K562 (cell line): Measurements from ENCODE around the gene LARP6. TPM values are rescaled to one million over a fixed set of nuclear protein-coding genes. Genes with fewer than 3 reads are reported as not detected.
"Not testable (repeated sequence)": the region's sequence is repeated elsewhere in the genome, so short reads cannot be mapped to it uniquely, and the experiment has no call there.

ENCODE experiments used
- ATAC-seq: fragments of 200-7000 bp; cut with Tn5 transposase; 3 replicates; pipeline ENCODE4 v1.9.1; 2020; ENCODE audit warnings: moderate library complexity
- BruUV-seq: library from RNA; stranded (reverse); fragments of 400-500 nt; replicated peaks from 2 replicates; lab custom pipeline; 2021; lab: Mats Ljungman, UMichigan
- CTCF ChIA-PET: fragments of 300-600 bp; formaldehyde crosslinking; extraction: SDS; loops from one replicate; lab custom pipeline; 2021; ENCODE audit warnings: low intra/inter-chr PET ratio; lab: Yijun Ruan, JAX
- POLR2A ChIA-PET: fragments of 300-600, 350-650 bp; sonication (Branson Sonifier 250); formaldehyde crosslinking; extraction: SDS; loops from one replicate; lab custom pipeline; 2021; ENCODE audit warnings: antibody characterized with exemption, inconsistent platforms; lab: Yijun Ruan, JAX
- DNase-seq, 4 experiments: peaks; one replicate each; pipeline versions ENCODE4 v3.0.0 to v3.0.0-alpha.2; 2011 to 2018; ENCODE audit warnings: low spot score in 3 of 4, mixed read lengths in 3 of 4; ENCODE audit errors: extremely low read depth in 1 of 4
- FAIRE-seq: peaks from 2 replicates; lab custom pipeline; 2011; peaks lifted over from hg19 to GRCh38; lab: Jason Lieb, UNC
- H2AFZ ChIP-seq: 2 replicates; pipeline ENCODE4 v1.6.0; 2011; ENCODE audit warnings: low read depth, low read length, control low read depth, inconsistent platforms
- H3K27ac ChIP-seq: fragments of 200-600 bp; 3 replicates; pipeline ENCODE4 v1.8.0; 2011; ENCODE audit warnings: low read depth, mild to moderate bottlenecking, control low read depth, inconsistent platforms, low read length, moderate library complexity, mixed read lengths; ENCODE audit errors: extremely low read depth
- H3K27me3 ChIP-seq, 2 experiments: fragments of 300-600 bp in 1 of 2; 2 replicates in 1 of 2; 3 replicates in 1 of 2; pipeline versions ENCODE4 v1.6.0 to v1.8.0; 2011; ENCODE audit warnings: inconsistent platforms in 2 of 2, low read length in 2 of 2, mild to moderate bottlenecking in 1 of 2, mixed read lengths in 1 of 2, moderate library complexity in 1 of 2; ENCODE audit not compliant: control insufficient read depth in 2 of 2, insufficient read depth in 2 of 2
- H3K36me3 ChIP-seq: fragments of 300-600 bp; 3 replicates; pipeline ENCODE4 v1.8.0; 2011; ENCODE audit warnings: mild to moderate bottlenecking, low read length, inconsistent platforms; ENCODE audit not compliant: control insufficient read depth, insufficient read depth
- H3K4me1 ChIP-seq, 2 experiments: fragments of 200-600 bp in 1 of 2; replicated peaks in 1 of 2; 2 replicates in 1 of 2; 3 replicates in 1 of 2; pipeline versions ENCODE4 v1.5.1 to v1.8.0; 2011; ENCODE audit warnings: inconsistent platforms in 2 of 2, low read length in 2 of 2, mild to moderate bottlenecking in 1 of 2, mixed read lengths in 1 of 2, moderate library complexity in 1 of 2; ENCODE audit not compliant: control insufficient read depth in 2 of 2, insufficient read depth in 2 of 2
- H3K4me2 ChIP-seq: 2 replicates; pipeline ENCODE4 v1.6.1; 2011; ENCODE audit warnings: low read length, control low read depth, inconsistent platforms, mixed read lengths; ENCODE audit not compliant: insufficient read depth
- H3K4me3 ChIP-seq: fragments of 200-600 bp; sonication (generic), shearing (Covaris generic); 2 replicates; pipeline ENCODE4 v1.5.1; 2016; ENCODE audit warnings: control low read depth, inconsistent platforms
- H3K79me2 ChIP-seq: fragments of 200-600 bp; 3 replicates; pipeline ENCODE4 v1.8.0; 2011; ENCODE audit warnings: low read length, inconsistent platforms; ENCODE audit not compliant: control insufficient read depth, insufficient read depth
- H3K9ac ChIP-seq, 2 experiments: 2 replicates each; pipeline versions ENCODE4 v1.6.0 to v1.6.1; 2011; ENCODE audit warnings: low read depth in 2 of 2, low read length in 2 of 2, control low read depth in 1 of 2, inconsistent platforms in 1 of 2, mild to moderate bottlenecking in 1 of 2, mixed read lengths in 1 of 2; ENCODE audit not compliant: insufficient read depth in 1 of 2
- H3K9me1 ChIP-seq: one replicate; pipeline ENCODE4 v1.6.0; 2011; ENCODE audit warnings: inconsistent platforms, mild to moderate bottlenecking, low read length, moderate library complexity; ENCODE audit not compliant: control insufficient read depth, insufficient read depth
- H3K9me3 ChIP-seq: replicated peaks from 2 replicates; pipeline ENCODE4 v1.5.1; 2011; ENCODE audit warnings: low read depth, low read length, inconsistent platforms; ENCODE audit not compliant: control insufficient read depth, insufficient read depth
- H4K20me1 ChIP-seq: replicated peaks from 2 replicates; pipeline ENCODE4 v1.6.1; 2011; ENCODE audit warnings: low read length, inconsistent platforms, mixed read lengths; ENCODE audit not compliant: control insufficient read depth, insufficient read depth
- FOSL1 ChIP-seq: fragments of 200-800 bp; sonication (Bioruptor generic); conservative IDR thresholded peaks from 2 replicates; pipeline ENCODE4 v1.6.1; 2016; ENCODE audit warnings: missing genetic modification characterization, missing compliant biosample characterization
- FOXA1 ChIP-seq: fragments of 450-650 bp; IDR thresholded peaks from 2 replicates; pipeline ENCODE4 v1.6.1; 2016; ENCODE audit warnings: mild to moderate bottlenecking, borderline replicate concordance
- TAF9B ChIP-seq: fragments of 450-650 bp; IDR thresholded peaks from 2 replicates; pipeline ENCODE4 v1.6.1; 2018; ENCODE audit warnings: mild to moderate bottlenecking; ENCODE audit not compliant: partially characterized antibody
- WGBS: fragments of 100-300 bp; shearing (Covaris generic); methylation state at CpG from one replicate; pipeline ENCODE4 v1.1.6; 2016; ENCODE audit warnings: low coverage, mixed read lengths; ENCODE audit not compliant: insufficient coverage; ENCODE audit errors: missing lambda C conversion rate; 5-methylcytosine and 5-hydroxymethylcytosine counted together
- in situ Hi-C: fragments of 300-500 bp; cut with MboI; formaldehyde crosslinking; loops from 4 replicates; pipeline ENCODE4 v1.15.0; 2018; ENCODE audit warnings: inconsistent platforms, mixed read lengths
- intact Hi-C: fragments of 100-400 bp; cut with micrococcal nuclease; formaldehyde crosslinking; loops from 2 replicates; pipeline ENCODE4 v1.14.2; 2022
- polyA plus RNA-seq, 8 experiments: library from polyadenylated mRNA; depleted of rRNA in 4 of 8; stranded (reverse) in 5 of 8; unstranded in 3 of 8; fragments of >200 nt; fragmentation: Nextera tagmentation in 2 of 8; fragmentation: Illumina TruSeq in 1 of 8; extraction: Ambion mirVana in 2 of 8; extraction: Trizol in 1 of 8; gene quantifications; 2 replicates each; pipeline versions ENCODE4 v1.2.1 to v1.2.3, GENCODE V29; 2011 to 2014; ENCODE audit warnings: inconsistent platforms in 1 of 8, missing spikeins in 1 of 8
- total RNA-seq, 7 experiments: library from RNA; depleted of rRNA in 6 of 7; stranded (reverse); fragments of >200 nt in 6 of 7; fragmentation: Illumina TruSeq in 2 of 7; extraction: Trizol in 2 of 7; gene quantifications; 2 replicates each; pipeline versions ENCODE4 v1.2.1 to v1.2.3, GENCODE V29; 2011 to 2021; ENCODE audit warnings: low replicate concordance in 1 of 7
- TF ChIP-seq, protein P1 (sequence below): fragments of 450-650 bp; IDR thresholded peaks from 2 replicates; pipeline ENCODE4 v1.6.1; 2016; ENCODE audit warnings: mild to moderate bottlenecking
- TF ChIP-seq, protein P2 (sequence below): fragments of 450-650 bp; formaldehyde crosslinking; conservative IDR thresholded peaks from 2 replicates; pipeline ENCODE4 v1.4.0; 2022; ENCODE audit warnings: mild to moderate bottlenecking, missing genetic modification characterization

LARP6 gene
- total and polyA plus RNA-seq, 9 of the 15 experiments (the other 6 are each of a cell fraction or from before 2014, with no cell fraction given), result not detected

DNA sequence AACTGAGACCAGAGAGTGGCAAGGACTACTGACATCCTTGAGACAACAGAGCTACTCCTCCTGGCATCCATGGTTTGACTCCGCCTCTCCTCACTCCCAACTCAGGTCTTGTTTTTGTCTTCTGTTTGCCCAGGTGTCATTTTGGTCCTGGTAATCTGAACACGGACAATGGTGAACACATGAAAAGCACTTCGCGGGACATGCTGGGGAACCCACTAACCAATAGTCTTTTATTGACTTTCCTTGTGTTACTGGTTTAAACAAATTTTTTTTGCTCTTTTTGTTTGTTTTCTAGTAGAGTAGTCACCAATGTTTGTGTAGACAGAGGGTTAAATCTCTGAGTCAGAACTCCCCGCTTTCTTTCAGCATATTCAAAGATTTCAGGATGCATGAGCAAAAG is 38.4 kb downstream of the LARP6 start (continued):
- TF ChIP-seq, protein P1, sequence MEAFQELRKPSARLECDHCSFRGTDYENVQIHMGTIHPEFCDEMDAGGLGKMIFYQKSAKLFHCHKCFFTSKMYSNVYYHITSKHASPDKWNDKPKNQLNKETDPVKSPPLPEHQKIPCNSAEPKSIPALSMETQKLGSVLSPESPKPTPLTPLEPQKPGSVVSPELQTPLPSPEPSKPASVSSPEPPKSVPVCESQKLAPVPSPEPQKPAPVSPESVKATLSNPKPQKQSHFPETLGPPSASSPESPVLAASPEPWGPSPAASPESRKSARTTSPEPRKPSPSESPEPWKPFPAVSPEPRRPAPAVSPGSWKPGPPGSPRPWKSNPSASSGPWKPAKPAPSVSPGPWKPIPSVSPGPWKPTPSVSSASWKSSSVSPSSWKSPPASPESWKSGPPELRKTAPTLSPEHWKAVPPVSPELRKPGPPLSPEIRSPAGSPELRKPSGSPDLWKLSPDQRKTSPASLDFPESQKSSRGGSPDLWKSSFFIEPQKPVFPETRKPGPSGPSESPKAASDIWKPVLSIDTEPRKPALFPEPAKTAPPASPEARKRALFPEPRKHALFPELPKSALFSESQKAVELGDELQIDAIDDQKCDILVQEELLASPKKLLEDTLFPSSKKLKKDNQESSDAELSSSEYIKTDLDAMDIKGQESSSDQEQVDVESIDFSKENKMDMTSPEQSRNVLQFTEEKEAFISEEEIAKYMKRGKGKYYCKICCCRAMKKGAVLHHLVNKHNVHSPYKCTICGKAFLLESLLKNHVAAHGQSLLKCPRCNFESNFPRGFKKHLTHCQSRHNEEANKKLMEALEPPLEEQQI, result no peak
- TF ChIP-seq FOSL1 (tag), result no peak
- TF ChIP-seq TAF9B, result no peak
- no peak for TF ChIP-seq FOXA1
- TF ChIP-seq, protein P2, sequence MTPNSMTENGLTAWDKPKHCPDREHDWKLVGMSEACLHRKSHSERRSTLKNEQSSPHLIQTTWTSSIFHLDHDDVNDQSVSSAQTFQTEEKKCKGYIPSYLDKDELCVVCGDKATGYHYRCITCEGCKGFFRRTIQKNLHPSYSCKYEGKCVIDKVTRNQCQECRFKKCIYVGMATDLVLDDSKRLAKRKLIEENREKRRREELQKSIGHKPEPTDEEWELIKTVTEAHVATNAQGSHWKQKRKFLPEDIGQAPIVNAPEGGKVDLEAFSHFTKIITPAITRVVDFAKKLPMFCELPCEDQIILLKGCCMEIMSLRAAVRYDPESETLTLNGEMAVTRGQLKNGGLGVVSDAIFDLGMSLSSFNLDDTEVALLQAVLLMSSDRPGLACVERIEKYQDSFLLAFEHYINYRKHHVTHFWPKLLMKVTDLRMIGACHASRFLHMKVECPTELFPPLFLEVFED (CRISPR knock-in tag), result no peak
- TF ChIP-seq, all 486 proteins: peak for 0

- H3K4me1 ChIP-seq, H3K4me3 ChIP-seq, H3K9me1 ChIP-seq, POLR2A ChIA-PET, FAIRE-seq, BruUV-seq, H2AFZ ChIP-seq, H3K9me3 ChIP-seq, intact Hi-C loops, H3K27ac ChIP-seq, H4K20me1 ChIP-seq, in situ Hi-C loops, H3K4me2 ChIP-seq, H3K79me2 ChIP-seq, ATAC-seq, H3K27me3 ChIP-seq, H3K9ac ChIP-seq, H3K36me3 ChIP-seq, DNase-seq, CTCF ChIA-PET: not testable (repeated sequence)
- WGBS, result 4% methylated on average over 4 of the region's 4 CpGs
These were observed 38.9 kb downstream of the LARP6 start for GRCh38 chr15:70815011-70815410.
